ENCODE results near the gene ZNF17. TPM values are rescaled to one million over a fixed set of nuclear protein-coding genes. Genes with fewer than 3 reads are reported as not detected.

ZNF17 gene
- total and polyA plus RNA-seq, 3 donors from 2014 or later = 7.4 to 25.5 (median 19.8) TPM

- H3K36me3 ChIP-seq (ENCODE audit: low read depth, missing control alignments) = no peaks in the 10 kb centered on the region
- no peaks in the 10 kb centered on the region for H3K9me3 ChIP-seq
These were observed 32.2 kb downstream of the ZNF17 start for GRCh38 chr19:57443121-57443696.

GRCh38 chr19:57452307-57452706 is 41.3 kb downstream of the ZNF17 start:
- Histone ChIP-seq H3K27me3 (no peaks in the 10 kb centered on the region), H3K36me3 (ENCODE audit: low read depth, missing control alignments) (no peaks in the 10 kb centered on the region), H3K9me3 (no peaks in the 10 kb centered on the region), H3K4me3 (no peak overlapping the region), H3K4me1 (no peaks in the 10 kb centered on the region), H3K27ac (no peak overlapping the region)
- 92 to 96% methylated on average over 3 of the region's 3 CpGs for WGBS, 2 donors
- DNase-seq = no peak
- intact Hi-C loops (cut with DNase I; ENCODE audit: low total_unique reads) = no loop called here
- TF ChIP-seq POLR2A (IDR thresholded peaks at IDR 0.05) = no peak
- TF ChIP-seq CTCF (IDR thresholded peaks at IDR 0.05) = no peak

More at GRCh38 chr19:57443121-57443696, 32.2 kb downstream of the ZNF17 start:
- WGBS, 2 donors = 69 to 78% methylated on average over 5 of the region's 5 CpGs
- no peak for DNase-seq
- no peaks in the 10 kb centered on the region for H3K27me3 ChIP-seq
- no peaks in the 10 kb centered on the region for H3K4me1 ChIP-seq
- TF ChIP-seq POLR2A (IDR thresholded peaks at IDR 0.05) (no peak), CTCF (IDR thresholded peaks at IDR 0.05) (no peak)
- intact Hi-C loops (cut with DNase I; ENCODE audit: low total_unique reads) = no loop called here
- H3K27ac ChIP-seq = no peak overlapping the region
- no peak overlapping the region for H3K4me3 ChIP-seq

GRCh38 chr19:57465680-57466381 is 54.9 kb downstream of the ZNF17 start:
- TF ChIP-seq CTCF (IDR thresholded peaks at IDR 0.05) (no peak), POLR2A (IDR thresholded peaks at IDR 0.05) (no peak)
- no peak for DNase-seq
- intact Hi-C loops (cut with DNase I; ENCODE audit: low total_unique reads) = no loop called here
- no peak overlapping the region for H3K27ac ChIP-seq
- WGBS, 2 donors = 87 to 92% methylated on average over 5 of the region's 5 CpGs
- H3K27me3 ChIP-seq = no peaks in the 10 kb centered on the region
- H3K4me1 ChIP-seq = no peaks in the 10 kb centered on the region
- H3K4me3 ChIP-seq = no peak overlapping the region
- no peaks in the 10 kb centered on the region for H3K9me3 ChIP-seq
- H3K36me3 ChIP-seq (ENCODE audit: low read depth, missing control alignments) = no peaks in the 10 kb centered on the region

- no peaks in the 10 kb centered on the region for H3K36me3 ChIP-seq (ENCODE audit: low read depth, missing control alignments)
- no peak overlapping the region for H3K27ac ChIP-seq
- H3K4me1 ChIP-seq = no peaks in the 10 kb centered on the region
- H3K9me3 ChIP-seq = no peaks in the 10 kb centered on the region
- DNase-seq = no peak
- WGBS, 2 donors = 98% methylated on average over 4 to 5 of the region's 5 CpGs
- TF ChIP-seq CTCF (IDR thresholded peaks at IDR 0.05) (no peak), POLR2A (IDR thresholded peaks at IDR 0.05) (no peak)
- H3K27me3 ChIP-seq = no peaks in the 10 kb centered on the region
- intact Hi-C loops (cut with DNase I; ENCODE audit: low total_unique reads) = no loop called here
- no peak overlapping the region for H3K4me3 ChIP-seq
These were observed 55.5 kb downstream of the ZNF17 start for GRCh38 chr19:57466489-57466888.

Small RNAs within 50 kb of the gene (small RNA-seq; reads per million reads assigned to genes)
- 0 reads per million in 2 donors for gene VN1R107P

Other genes starting within 250 kb of the ZNF17 start
- gene DUXA, start 243.7 kb upstream of the ZNF17 start, total RNA-seq = under 1 TPM; 0.31 to 0.87 TPM
- not detected for gene DUXA, start 243.7 kb upstream of the ZNF17 start, polyA plus RNA-seq (ENCODE audit: insufficient read depth, low read depth, low replicate concordance)
- gene ZNF264, start 219.7 kb upstream of the ZNF17 start, total RNA-seq = 10 to 100 TPM; 47.6 to 48.3 TPM
- 28.7 TPM for gene ZNF264, start 219.7 kb upstream of the ZNF17 start, polyA plus RNA-seq (ENCODE audit: insufficient read depth, low read depth, low replicate concordance)
- gene AURKC, start 180.1 kb upstream of the ZNF17 start, total RNA-seq = 10 to 100 TPM; 33.8 to 35.1 TPM
- gene AURKC, start 180.1 kb upstream of the ZNF17 start, polyA plus RNA-seq (ENCODE audit: insufficient read depth, low read depth, low replicate concordance) = 109 TPM
- gene ZNF805, start 170.5 kb upstream of the ZNF17 start, total RNA-seq = 10 to 100 TPM; 19.6 to 23.0 TPM
- gene ZNF805, start 170.5 kb upstream of the ZNF17 start, polyA plus RNA-seq (ENCODE audit: insufficient read depth, low read depth, low replicate concordance) = 6.8 TPM
- 10 to 100 TPM; 59.5 to 65.9 TPM for gene ZNF460, start 130.7 kb upstream of the ZNF17 start, total RNA-seq
- 5.0 TPM for gene ZNF460, start 130.7 kb upstream of the ZNF17 start, polyA plus RNA-seq (ENCODE audit: insufficient read depth, low read depth, low replicate concordance)
- 10 to 100 TPM; 11.3 to 12.3 TPM for gene ZNF543, start 90.7 kb upstream of the ZNF17 start, total RNA-seq
- 4.7 TPM for gene ZNF543, start 90.7 kb upstream of the ZNF17 start, polyA plus RNA-seq (ENCODE audit: insufficient read depth, low read depth, low replicate concordance)
- gene ZNF304, start 59.9 kb upstream of the ZNF17 start, total RNA-seq = 10 to 100 TPM; 10.8 to 11.4 TPM
- 9.5 TPM for gene ZNF304, start 59.9 kb upstream of the ZNF17 start, polyA plus RNA-seq (ENCODE audit: insufficient read depth, low read depth, low replicate concordance)
- gene TRAPPC2B, start 47.6 kb upstream of the ZNF17 start, total RNA-seq = 10 to 100 TPM; 30.2 to 31.2 TPM
- 24.0 TPM for gene TRAPPC2B, start 47.6 kb upstream of the ZNF17 start, polyA plus RNA-seq (ENCODE audit: insufficient read depth, low read depth, low replicate concordance)
- gene ZNF547, start 47.6 kb upstream of the ZNF17 start, total RNA-seq = 10 to 100 TPM in 1 of 2 donors, 1 to 10 TPM in 1; 7.8 to 11.8 TPM
- gene ZNF547, start 47.6 kb upstream of the ZNF17 start, polyA plus RNA-seq (ENCODE audit: insufficient read depth, low read depth, low replicate concordance) = 4.7 TPM
- 10 to 100 TPM; 35.4 to 39.3 TPM for gene ZNF548, start 21.3 kb upstream of the ZNF17 start, total RNA-seq
- 14.6 TPM for gene ZNF548, start 21.3 kb upstream of the ZNF17 start, polyA plus RNA-seq (ENCODE audit: insufficient read depth, low read depth, low replicate concordance)
- gene ZNF749, start 24.2 kb downstream of the ZNF17 start, total RNA-seq = 10 to 100 TPM; 11.2 to 14.1 TPM
- 7.9 TPM for gene ZNF749, start 24.2 kb downstream of the ZNF17 start, polyA plus RNA-seq (ENCODE audit: insufficient read depth, low read depth, low replicate concordance)
- gene VN1R1, start 46.0 kb downstream of the ZNF17 start, total RNA-seq = 1 to 10 TPM; 5.3 to 7.8 TPM
- gene VN1R1, start 46.0 kb downstream of the ZNF17 start, polyA plus RNA-seq (ENCODE audit: insufficient read depth, low read depth, low replicate concordance) = 0.44 TPM
- gene ZNF772, start 66.4 kb downstream of the ZNF17 start, total RNA-seq = 10 to 100 TPM; 39.8 to 57.3 TPM
- gene ZNF772, start 66.4 kb downstream of the ZNF17 start, polyA plus RNA-seq (ENCODE audit: insufficient read depth, low read depth, low replicate concordance) = 7.6 TPM
- 10 to 100 TPM; 15.1 to 23.6 TPM for gene ZNF419, start 76.6 kb downstream of the ZNF17 start, total RNA-seq
- 10.1 TPM for gene ZNF419, start 76.6 kb downstream of the ZNF17 start, polyA plus RNA-seq (ENCODE audit: insufficient read depth, low read depth, low replicate concordance)
- gene ZNF773, start 88.8 kb downstream of the ZNF17 start, total RNA-seq = 10 to 100 TPM; 31.2 to 33.3 TPM
- gene ZNF773, start 88.8 kb downstream of the ZNF17 start, polyA plus RNA-seq (ENCODE audit: insufficient read depth, low read depth, low replicate concordance) = 7.3 TPM
- 10 to 100 TPM; 12.8 to 13.5 TPM for gene ZNF549, start 116.2 kb downstream of the ZNF17 start, total RNA-seq
- 6.9 TPM for gene ZNF549, start 116.2 kb downstream of the ZNF17 start, polyA plus RNA-seq (ENCODE audit: insufficient read depth, low read depth, low replicate concordance)
- 10 to 100 TPM in 1 of 2 donors, 1 to 10 TPM in 1; 9.9 to 10.7 TPM for gene ZNF550, start 148.7 kb downstream of the ZNF17 start, total RNA-seq
- gene ZNF550, start 148.7 kb downstream of the ZNF17 start, polyA plus RNA-seq (ENCODE audit: insufficient read depth, low read depth, low replicate concordance) = 5.7 TPM
- gene ZNF416, start 167.8 kb downstream of the ZNF17 start, total RNA-seq = 10 to 100 TPM in 1 of 2 donors, 1 to 10 TPM in 1; 8.7 to 10.9 TPM
- gene ZNF416, start 167.8 kb downstream of the ZNF17 start, polyA plus RNA-seq (ENCODE audit: insufficient read depth, low read depth, low replicate concordance) = 9.4 TPM
- 10 to 100 TPM; 15.1 to 21.7 TPM for gene ZIK1, start 173.0 kb downstream of the ZNF17 start, total RNA-seq
- 8.9 TPM for gene ZIK1, start 173.0 kb downstream of the ZNF17 start, polyA plus RNA-seq (ENCODE audit: insufficient read depth, low read depth, low replicate concordance)
- gene ZNF530, start 188.7 kb downstream of the ZNF17 start, total RNA-seq = 1 to 10 TPM; 4.6 to 9.8 TPM
- gene ZNF530, start 188.7 kb downstream of the ZNF17 start, polyA plus RNA-seq (ENCODE audit: insufficient read depth, low read depth, low replicate concordance) = 3.0 TPM
- gene ZNF134, start 203.1 kb downstream of the ZNF17 start, total RNA-seq = 10 to 100 TPM; 37.6 to 41.7 TPM
- gene ZNF134, start 203.1 kb downstream of the ZNF17 start, polyA plus RNA-seq (ENCODE audit: insufficient read depth, low read depth, low replicate concordance) = 11.2 TPM
- 10 to 100 TPM; 16.9 to 18.6 TPM for gene ZNF211, start 222.0 kb downstream of the ZNF17 start, total RNA-seq
- gene ZNF211, start 222.0 kb downstream of the ZNF17 start, polyA plus RNA-seq (ENCODE audit: insufficient read depth, low read depth, low replicate concordance) = 11.1 TPM

Data from testis (tissue), 3 donors.